K562 (cell line): ENCODE results near the gene NIN. TPM values are rescaled to one million over a fixed set of nuclear protein-coding genes. Genes with fewer than 3 reads are reported as not detected.

ENCODE experiments used
- ATAC-seq: fragments of 200-7000 bp; cut with Tn5 transposase; 3 replicates; pipeline ENCODE4 v1.9.1; 2020; ENCODE audit warnings: moderate library complexity
- BruUV-seq: library from RNA; stranded (reverse); fragments of 400-500 nt; replicated peaks from 2 replicates; lab custom pipeline; 2021; lab: Mats Ljungman, UMichigan
- CTCF ChIA-PET: fragments of 300-600 bp; formaldehyde crosslinking; extraction: SDS; loops from one replicate; lab custom pipeline; 2021; ENCODE audit warnings: low intra/inter-chr PET ratio; lab: Yijun Ruan, JAX
- POLR2A ChIA-PET: fragments of 300-600, 350-650 bp; sonication (Branson Sonifier 250); formaldehyde crosslinking; extraction: SDS; loops from one replicate; lab custom pipeline; 2021; ENCODE audit warnings: antibody characterized with exemption, inconsistent platforms; lab: Yijun Ruan, JAX
- DNase-seq, 4 experiments: peaks; one replicate each; pipeline versions ENCODE4 v3.0.0 to v3.0.0-alpha.2; 2011 to 2018; ENCODE audit warnings: low spot score in 3 of 4, mixed read lengths in 3 of 4; ENCODE audit errors: extremely low read depth in 1 of 4
- FAIRE-seq: peaks from 2 replicates; lab custom pipeline; 2011; peaks lifted over from hg19 to GRCh38; lab: Jason Lieb, UNC
- H2AFZ ChIP-seq: 2 replicates; pipeline ENCODE4 v1.6.0; 2011; ENCODE audit warnings: low read depth, low read length, control low read depth, inconsistent platforms
- H3K27ac ChIP-seq: fragments of 200-600 bp; 3 replicates; pipeline ENCODE4 v1.8.0; 2011; ENCODE audit warnings: low read depth, mild to moderate bottlenecking, control low read depth, inconsistent platforms, low read length, moderate library complexity, mixed read lengths; ENCODE audit errors: extremely low read depth
- H3K27me3 ChIP-seq, 2 experiments: fragments of 300-600 bp in 1 of 2; 2 replicates in 1 of 2; 3 replicates in 1 of 2; pipeline versions ENCODE4 v1.6.0 to v1.8.0; 2011; ENCODE audit warnings: inconsistent platforms in 2 of 2, low read length in 2 of 2, mild to moderate bottlenecking in 1 of 2, mixed read lengths in 1 of 2, moderate library complexity in 1 of 2; ENCODE audit not compliant: control insufficient read depth in 2 of 2, insufficient read depth in 2 of 2
- H3K36me3 ChIP-seq: fragments of 300-600 bp; 3 replicates; pipeline ENCODE4 v1.8.0; 2011; ENCODE audit warnings: mild to moderate bottlenecking, low read length, inconsistent platforms; ENCODE audit not compliant: control insufficient read depth, insufficient read depth
- H3K4me1 ChIP-seq, 2 experiments: fragments of 200-600 bp in 1 of 2; replicated peaks in 1 of 2; 2 replicates in 1 of 2; 3 replicates in 1 of 2; pipeline versions ENCODE4 v1.5.1 to v1.8.0; 2011; ENCODE audit warnings: inconsistent platforms in 2 of 2, low read length in 2 of 2, mild to moderate bottlenecking in 1 of 2, mixed read lengths in 1 of 2, moderate library complexity in 1 of 2; ENCODE audit not compliant: control insufficient read depth in 2 of 2, insufficient read depth in 2 of 2
- H3K4me2 ChIP-seq: 2 replicates; pipeline ENCODE4 v1.6.1; 2011; ENCODE audit warnings: low read length, control low read depth, inconsistent platforms, mixed read lengths; ENCODE audit not compliant: insufficient read depth
- H3K4me3 ChIP-seq: fragments of 200-600 bp; sonication (generic), shearing (Covaris generic); 2 replicates; pipeline ENCODE4 v1.5.1; 2016; ENCODE audit warnings: control low read depth, inconsistent platforms
- H3K79me2 ChIP-seq: fragments of 200-600 bp; 3 replicates; pipeline ENCODE4 v1.8.0; 2011; ENCODE audit warnings: low read length, inconsistent platforms; ENCODE audit not compliant: control insufficient read depth, insufficient read depth
- H3K9ac ChIP-seq, 2 experiments: 2 replicates each; pipeline versions ENCODE4 v1.6.0 to v1.6.1; 2011; ENCODE audit warnings: low read depth in 2 of 2, low read length in 2 of 2, control low read depth in 1 of 2, inconsistent platforms in 1 of 2, mild to moderate bottlenecking in 1 of 2, mixed read lengths in 1 of 2; ENCODE audit not compliant: insufficient read depth in 1 of 2
- H3K9me1 ChIP-seq: one replicate; pipeline ENCODE4 v1.6.0; 2011; ENCODE audit warnings: inconsistent platforms, mild to moderate bottlenecking, low read length, moderate library complexity; ENCODE audit not compliant: control insufficient read depth, insufficient read depth
- H3K9me3 ChIP-seq: replicated peaks from 2 replicates; pipeline ENCODE4 v1.5.1; 2011; ENCODE audit warnings: low read depth, low read length, inconsistent platforms; ENCODE audit not compliant: control insufficient read depth, insufficient read depth
- H4K20me1 ChIP-seq: replicated peaks from 2 replicates; pipeline ENCODE4 v1.6.1; 2011; ENCODE audit warnings: low read length, inconsistent platforms, mixed read lengths; ENCODE audit not compliant: control insufficient read depth, insufficient read depth
- ADNP ChIP-seq: fragments of 200-800 bp; sonication (Bioruptor generic); IDR thresholded peaks from 2 replicates; pipeline ENCODE4 v1.6.1; 2016; ENCODE audit warnings: missing genetic modification characterization, missing compliant biosample characterization
- BDP1 ChIP-seq: IDR thresholded peaks from 3 replicates; pipeline ENCODE4 v1.6.1; 2011; ENCODE audit not compliant: insufficient read length, insufficient read depth
- BRF1 ChIP-seq: IDR thresholded peaks from 3 replicates; pipeline ENCODE4 v1.6.1; 2011; ENCODE audit warnings: borderline replicate concordance, mild to moderate bottlenecking; ENCODE audit not compliant: insufficient read length; ENCODE audit errors: extremely low read depth
- CEBPB ChIP-seq: fragments of 450-650 bp; IDR thresholded peaks from 2 replicates; pipeline ENCODE4 v1.6.1; 2016; ENCODE audit warnings: missing genetic modification characterization, missing compliant biosample characterization
- MYNN ChIP-seq, 2 experiments: sonication (generic); formaldehyde crosslinking in 1 of 2; IDR thresholded peaks; 2 replicates each; pipeline versions ENCODE4 v1.5.0 to v1.6.1; 2016 to 2020; ENCODE audit warnings: antibody characterized with exemption in 1 of 2, missing genetic modification reagents in 1 of 2
- ZNF134 ChIP-seq: fragments of 250-450 bp; sonication (Bioruptor Pico); conservative IDR thresholded peaks from 2 replicates; pipeline ENCODE4 v1.4.0; 2020
- WGBS: fragments of 100-300 bp; shearing (Covaris generic); methylation state at CpG from one replicate; pipeline ENCODE4 v1.1.6; 2016; ENCODE audit warnings: low coverage, mixed read lengths; ENCODE audit not compliant: insufficient coverage; ENCODE audit errors: missing lambda C conversion rate; 5-methylcytosine and 5-hydroxymethylcytosine counted together
- in situ Hi-C: fragments of 300-500 bp; cut with MboI; formaldehyde crosslinking; loops from 4 replicates; pipeline ENCODE4 v1.15.0; 2018; ENCODE audit warnings: inconsistent platforms, mixed read lengths
- intact Hi-C: fragments of 100-400 bp; cut with micrococcal nuclease; formaldehyde crosslinking; loops from 2 replicates; pipeline ENCODE4 v1.14.2; 2022
- polyA plus RNA-seq, 8 experiments: library from polyadenylated mRNA; depleted of rRNA in 4 of 8; stranded (reverse) in 5 of 8; unstranded in 3 of 8; fragments of >200 nt; fragmentation: Nextera tagmentation in 2 of 8; fragmentation: Illumina TruSeq in 1 of 8; extraction: Ambion mirVana in 2 of 8; extraction: Trizol in 1 of 8; gene quantifications; 2 replicates each; pipeline versions ENCODE4 v1.2.1 to v1.2.3, GENCODE V29; 2011 to 2014; ENCODE audit warnings: inconsistent platforms in 1 of 8, missing spikeins in 1 of 8
- total RNA-seq, 7 experiments: library from RNA; depleted of rRNA in 6 of 7; stranded (reverse); fragments of >200 nt in 6 of 7; fragmentation: Illumina TruSeq in 2 of 7; extraction: Trizol in 2 of 7; gene quantifications; 2 replicates each; pipeline versions ENCODE4 v1.2.1 to v1.2.3, GENCODE V29; 2011 to 2021; ENCODE audit warnings: low replicate concordance in 1 of 7
- TF ChIP-seq, protein P1 (sequence below): sonication (generic); formaldehyde crosslinking; IDR thresholded peaks from 2 replicates; pipeline ENCODE4 v1.8.1; 2023; ENCODE audit warnings: mild to moderate bottlenecking, missing genetic modification reagents

Gene NIN
- total and polyA plus RNA-seq, 9 of the 15 experiments (the other 6 are each of a cell fraction or from before 2014, with no cell fraction given) = 0.84 to 8.4 (median 5.0) TPM

DNA sequence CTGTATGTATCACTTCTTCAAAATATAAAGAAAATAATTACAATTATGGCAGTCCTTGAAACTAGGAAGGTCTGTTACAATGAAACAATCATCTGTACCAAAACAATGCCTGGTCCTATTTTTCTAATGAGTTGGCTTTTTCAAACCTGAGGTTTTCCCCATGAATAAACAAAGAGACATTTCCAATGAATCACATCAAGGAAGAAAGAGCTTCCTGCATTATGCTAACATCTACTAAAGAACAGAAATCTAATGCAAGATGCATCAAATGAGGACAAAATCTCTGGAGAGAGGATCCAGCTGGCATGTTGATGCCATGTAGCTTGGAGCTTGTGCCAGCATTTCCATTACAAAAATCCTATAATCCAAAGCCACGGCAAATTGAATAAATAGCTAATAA lies 29.3 kb downstream of the NIN start:
- ChIA-PET CTCF (no interaction called here), POLR2A (no interaction called here)
- H3K4me2 ChIP-seq = no peak overlapping the region
- H3K9me1 ChIP-seq = no peaks in the 10 kb centered on the region
- DNase-seq (no peak), ATAC-seq (no peak), FAIRE-seq (no peak)
- in situ Hi-C loops (no loop called here), intact Hi-C loops (no loop called here)
- 55% methylated on average over 1 of the region's 1 CpG for WGBS
- no peak overlapping the region for H3K27ac ChIP-seq
- no peak overlapping the region for H2AFZ ChIP-seq
- no peak overlapping the region for H3K9ac ChIP-seq
- TF ChIP-seq ADNP (tag) (no peak), MYNN (IDR thresholded peaks at IDR 0.05) (no peak), MYNN (CRISPR knock-in tag; IDR thresholded peaks at IDR 0.05) (no peak), BRF1 (no peak), BDP1 (no peak), ZNF134 (CRISPR knock-in tag) (no peak), CEBPB (no peak)
- TF ChIP-seq, protein P1, sequence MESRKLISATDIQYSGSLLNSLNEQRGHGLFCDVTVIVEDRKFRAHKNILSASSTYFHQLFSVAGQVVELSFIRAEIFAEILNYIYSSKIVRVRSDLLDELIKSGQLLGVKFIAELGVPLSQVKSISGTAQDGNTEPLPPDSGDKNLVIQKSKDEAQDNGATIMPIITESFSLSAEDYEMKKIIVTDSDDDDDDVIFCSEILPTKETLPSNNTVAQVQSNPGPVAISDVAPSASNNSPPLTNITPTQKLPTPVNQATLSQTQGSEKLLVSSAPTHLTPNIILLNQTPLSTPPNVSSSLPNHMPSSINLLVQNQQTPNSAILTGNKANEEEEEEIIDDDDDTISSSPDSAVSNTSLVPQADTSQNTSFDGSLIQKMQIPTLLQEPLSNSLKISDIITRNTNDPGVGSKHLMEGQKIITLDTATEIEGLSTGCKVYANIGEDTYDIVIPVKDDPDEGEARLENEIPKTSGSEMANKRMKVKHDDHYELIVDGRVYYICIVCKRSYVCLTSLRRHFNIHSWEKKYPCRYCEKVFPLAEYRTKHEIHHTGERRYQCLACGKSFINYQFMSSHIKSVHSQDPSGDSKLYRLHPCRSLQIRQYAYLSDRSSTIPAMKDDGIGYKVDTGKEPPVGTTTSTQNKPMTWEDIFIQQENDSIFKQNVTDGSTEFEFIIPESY (CRISPR knock-in tag) = no peak
- no peaks in the 10 kb centered on the region for H3K9me3 ChIP-seq
- no peaks in the 10 kb centered on the region for H3K36me3 ChIP-seq
- H4K20me1 ChIP-seq = no peaks in the 10 kb centered on the region
- no peaks in the 10 kb centered on the region for H3K27me3 ChIP-seq
- no peak overlapping the region for H3K4me3 ChIP-seq
- H3K4me1 ChIP-seq = no peaks in the 10 kb centered on the region
- no TSS peak for BruUV-seq
- no peaks in the 10 kb centered on the region for H3K79me2 ChIP-seq
